ENCODE measurements around the gene DDX49. TPM values are rescaled to one million over a fixed set of nuclear protein-coding genes. Genes with fewer than 3 reads are reported as not detected.

The DDX49 gene
- total and polyA plus RNA-seq, 9 of the 15 experiments (the other 6 are each of a cell fraction or from before 2014, with no cell fraction given): 1.1 to 113 (median 45.7) TPM

GRCh38 chr19:18883526-18884304, 35.8 kb upstream of the DDX49 start (continued):
- peak; percentile 36; the same call in 1 of the 2 replicates for TF ChIP-seq MGA (IDR thresholded peaks at IDR 0.05)
- peak in 1 of 2 experiments; percentile 60; a peak in 2 of 4 replicates for TF ChIP-seq MNT (conservative IDR thresholded peaks at IDR 0.05)
- no peak for TF ChIP-seq MEF2A (IDR thresholded peaks at IDR 0.05; ENCODE audit: control insufficient read depth, low read depth, low read length)
- TF ChIP-seq ESRRB (CRISPR knock-in tag; IDR thresholded peaks at IDR 0.05; ENCODE audit: borderline replicate concordance): no peak
- TF ChIP-seq EP300 (IDR thresholded peaks at IDR 0.05; ENCODE audit: low read length): no peak
- TF ChIP-seq CREB5 (CRISPR knock-in tag; IDR thresholded peaks at IDR 0.05): no peak
- TF ChIP-seq ZNF311 (CRISPR knock-in tag; IDR thresholded peaks at IDR 0.05): no peak
- TF ChIP-seq ZNF778 (CRISPR knock-in tag; IDR thresholded peaks at IDR 0.05): no peak
- TF ChIP-seq CTBP1 (IDR thresholded peaks at IDR 0.05; ENCODE audit: borderline replicate concordance): peak; percentile 30; the same call in 1 of the 2 replicates
- no peak for TF ChIP-seq PRMT5 (CRISPR knock-in tag; IDR thresholded peaks at IDR 0.05)
- no peak for TF ChIP-seq ZNF324 (CRISPR knock-in tag; IDR thresholded peaks at IDR 0.05)
- TF ChIP-seq STAG1 (CRISPR knock-in tag; IDR thresholded peaks at IDR 0.05; ENCODE audit: borderline replicate concordance): peak; percentile 6; the same call in 1 of the 2 replicates
- no peak for TF ChIP-seq POLR2AphosphoS5 (IDR thresholded peaks at IDR 0.05; ENCODE audit: control insufficient read depth, insufficient read depth, low read depth, low read length)

All from K562 (cell line).